ENCODE results near the gene TKT. TPM values are rescaled to one million over a fixed set of nuclear protein-coding genes. Genes with fewer than 3 reads are reported as not detected.

The TKT gene
- total and polyA plus RNA-seq, 7 donors: 10.5 to 51.9 (median 23.1) TPM

- TF ChIP-seq CTCF (IDR thresholded peaks at IDR 0.05): no peak
- intact Hi-C loops (cut with DNase I): no loop called here
- 97 to 98% (median 98%) methylated on average over 3 of the region's 3 CpGs for WGBS, 3 donors
- H3K27ac ChIP-seq: no peak overlapping the region
- H3K4me3 ChIP-seq: no peak overlapping the region
- no peaks in the 10 kb centered on the region for H3K27me3 ChIP-seq (ENCODE audit: insufficient read depth in 3 of 3, low read length in 2 of 3)
- no peaks in the 10 kb centered on the region for H3K9me3 ChIP-seq
- no peak for ATAC-seq
- no peak for DNase-seq
- H3K36me3 ChIP-seq (ENCODE audit: insufficient read depth in 1 of 2, low read depth in 1 of 2): no peaks in the 10 kb centered on the region
- H3K4me1 ChIP-seq: peaks cover 38% of the 10 kb centered on the region
Observed at GRCh38 chr3:53250453-53250852, 5.4 kb downstream of the TKT start.

- H3K36me3 ChIP-seq (ENCODE audit: insufficient read depth in 1 of 2, low read depth in 1 of 2): peaks cover 0 to 5% of the 10 kb centered on the region in 2 donors
- DNase-seq: no peak
- peaks cover 50% of the 10 kb centered on the region for H3K4me1 ChIP-seq
- TF ChIP-seq CTCF (IDR thresholded peaks at IDR 0.05): no peak
- H3K9me3 ChIP-seq: no peaks in the 10 kb centered on the region
- H3K27me3 ChIP-seq (ENCODE audit: insufficient read depth in 3 of 3, low read length in 2 of 3): no peaks in the 10 kb centered on the region
- 93 to 96% (median 94%) methylated on average over 6 of the region's 6 CpGs for WGBS, 3 donors
- H3K4me3 ChIP-seq: no peak overlapping the region
- intact Hi-C loops (cut with DNase I): no loop called here
- ATAC-seq: no peak
- no peak overlapping the region for H3K27ac ChIP-seq
Observed at GRCh38 chr3:53248161-53248560, 7.7 kb downstream of the TKT start.

- Histone ChIP-seq H3K27ac (no peak overlapping the region), H3K4me3 (no peak overlapping the region), H3K9me3 (no peaks in the 10 kb centered on the region), H3K4me1 (peaks cover 50% of the 10 kb centered on the region), H3K27me3 (ENCODE audit: insufficient read depth in 3 of 3, low read length in 2 of 3) (no peaks in the 10 kb centered on the region), H3K36me3 (ENCODE audit: insufficient read depth in 1 of 2, low read depth in 1 of 2) (peaks cover 0 to 5% of the 10 kb centered on the region in 2 donors)
- DNase-seq: no peak
- TF ChIP-seq CTCF (IDR thresholded peaks at IDR 0.05): no peak
- ATAC-seq: peak in 3 of 4 donors; percentile 21 to 22 (median 22)
- intact Hi-C loops (cut with DNase I): no loop called here
- 71 to 88% (median 80%) methylated on average over 2 of the region's 2 CpGs for WGBS, 3 donors
Observed at GRCh38 chr3:53247619-53248018, 8.2 kb downstream of the TKT start.

- no peak overlapping the region for H3K27ac ChIP-seq
- intact Hi-C loops (cut with DNase I): loop anchor here in 1 of 2 donors (1.0 kb wide), 1 partner anchor 9 kb away; no protein-coding TSS in a partner anchor
- H3K9me3 ChIP-seq: no peaks in the 10 kb centered on the region
- H3K4me1 ChIP-seq: peaks cover 57% of the 10 kb centered on the region
- TF ChIP-seq CTCF (IDR thresholded peaks at IDR 0.05): no peak
- ATAC-seq (no peak), DNase-seq (no peak)
- peaks cover 0 to 36% of the 10 kb centered on the region in 2 donors for H3K36me3 ChIP-seq (ENCODE audit: insufficient read depth in 1 of 2, low read depth in 1 of 2)
- no peak overlapping the region for H3K4me3 ChIP-seq
- no peaks in the 10 kb centered on the region for H3K27me3 ChIP-seq (ENCODE audit: insufficient read depth in 3 of 3, low read length in 2 of 3)
- WGBS, 3 donors: 95 to 97% (median 96%) methylated on average over 8 of the region's 8 CpGs
Observed at GRCh38 chr3:53244271-53244670, 11.6 kb downstream of the TKT start.

- Histone ChIP-seq H3K9me3 (no peaks in the 10 kb centered on the region), H3K36me3 (ENCODE audit: insufficient read depth in 1 of 2, low read depth in 1 of 2) (peaks cover 0 to 40% of the 10 kb centered on the region in 2 donors), H3K4me1 (peaks cover 57% of the 10 kb centered on the region), H3K27ac (no peak overlapping the region), H3K27me3 (ENCODE audit: insufficient read depth in 3 of 3, low read length in 2 of 3) (no peaks in the 10 kb centered on the region), H3K4me3 (no peak overlapping the region)
- TF ChIP-seq CTCF (IDR thresholded peaks at IDR 0.05): no peak
- WGBS, 3 donors: 87 to 88% (median 87%) methylated on average over 8 of the region's 8 CpGs
- intact Hi-C loops (cut with DNase I): loop anchor here in 1 of 2 donors (1.0 kb wide), 1 partner anchor 10 kb away; no protein-coding TSS in a partner anchor
- DNase-seq: no peak
- ATAC-seq: no peak
Observed at GRCh38 chr3:53243785-53244184, 12.0 kb downstream of the TKT start.
